Calu3 (cell line): Measurements from ENCODE around the gene FBH1. TPM values are rescaled to one million over a fixed set of nuclear protein-coding genes. Genes with fewer than 3 reads are reported as not detected.

Experiments
- BruUV-seq: library from RNA; stranded (reverse); fragments of 400-500 nt; replicated peaks from 2 replicates; lab custom pipeline; 2021; lab: Mats Ljungman, UMichigan
- CTCF ChIA-PET: fragments of 300-600 bp; sonication (Branson Sonifier 250); formaldehyde crosslinking; loops from one replicate; lab custom pipeline; 2022; ENCODE audit warnings: antibody characterized with exemption; lab: Charles Lee
- DNase-seq: peaks from one replicate; pipeline ENCODE4 v3.0.0; 2022
- H3K27ac Mint-ChIP-seq: one replicate; pipeline ENCODE4 v1.8.0; 2022; ENCODE audit warnings: mixed read lengths; ENCODE audit not compliant: unreplicated experiment
- H3K27me3 Mint-ChIP-seq: one replicate; pipeline ENCODE4 v1.8.0; 2022; ENCODE audit warnings: mixed read lengths; ENCODE audit not compliant: unreplicated experiment
- H3K36me3 Mint-ChIP-seq: one replicate; pipeline ENCODE4 v1.8.0; 2022; ENCODE audit warnings: mild to moderate bottlenecking, moderate library complexity, mixed read lengths; ENCODE audit not compliant: insufficient read depth, unreplicated experiment
- H3K4me1 Mint-ChIP-seq: one replicate; pipeline ENCODE4 v1.8.0; 2022; ENCODE audit warnings: mild to moderate bottlenecking, low read depth, mixed read lengths; ENCODE audit not compliant: unreplicated experiment
- H3K4me3 Mint-ChIP-seq: one replicate; pipeline ENCODE4 v1.8.0; 2022; ENCODE audit warnings: mild to moderate bottlenecking, low read depth, moderate library complexity, mixed read lengths; ENCODE audit not compliant: unreplicated experiment
- H3K9me3 Mint-ChIP-seq: one replicate; pipeline ENCODE4 v1.8.0; 2022; ENCODE audit warnings: low read depth, mixed read lengths; ENCODE audit not compliant: unreplicated experiment
- CTCF ChIP-seq: fragments of 200-600 bp; IDR thresholded peaks from one replicate; pipeline ENCODE4 v1.8.0; 2022; ENCODE audit warnings: antibody characterized with exemption; ENCODE audit not compliant: unreplicated experiment
- intact Hi-C: fragments of 100-400 bp; cut with micrococcal nuclease; formaldehyde crosslinking; loops from one replicate; pipeline ENCODE4 v1.10.0; 2022; ENCODE audit not compliant: unreplicated experiment
- total RNA-seq: library from RNA; stranded (reverse); gene quantifications from 2 replicates; pipeline ENCODE4 v1.2.3, GENCODE V29; 2022

FBH1 gene
- total RNA-seq, 1 experiment from 2014 or later = 79.4 TPM

- BruUV-seq = no TSS peak
- no peaks in the 10 kb centered on the region for H3K27me3 Mint-ChIP-seq
- peaks cover 39% of the 10 kb centered on the region for H3K36me3 Mint-ChIP-seq
- no peak for DNase-seq
- TF ChIP-seq CTCF = no peak
- no peak overlapping the region for H3K4me3 Mint-ChIP-seq
- H3K27ac Mint-ChIP-seq = no peak overlapping the region
- CTCF ChIA-PET = no interaction called here
- peaks cover 12% of the 10 kb centered on the region for H3K4me1 Mint-ChIP-seq
- intact Hi-C loops = no loop called here
- H3K9me3 Mint-ChIP-seq = no peaks in the 10 kb centered on the region
Observed at GRCh38 chr10:5885619-5886018, 4.4 kb upstream of the FBH1 start.

- Mint-ChIP-seq H3K27ac (no peak overlapping the region), H3K9me3 (no peaks in the 10 kb centered on the region), H3K27me3 (no peaks in the 10 kb centered on the region), H3K4me1 (peaks cover 26% of the 10 kb centered on the region), H3K36me3 (peaks cover 40% of the 10 kb centered on the region), H3K4me3 (no peak overlapping the region)
- no peak for TF ChIP-seq CTCF
- intact Hi-C loops = no loop called here
- CTCF ChIA-PET = interaction anchor here (0.7 kb wide), 2 partner anchors 78 to 275 kb away, joined by 3 read pairs; no protein-coding TSS in a partner anchor
- BruUV-seq = no TSS peak
- no peak for DNase-seq
Observed at GRCh38 chr10:5887029-5887428, 3.0 kb upstream of the FBH1 start.

GRCh38 chr10:5887641-5888040, 2.4 kb upstream of the FBH1 start:
- H3K4me1 Mint-ChIP-seq = peaks cover 32% of the 10 kb centered on the region
- H3K27me3 Mint-ChIP-seq = no peaks in the 10 kb centered on the region
- TF ChIP-seq CTCF = no peak
- peaks cover 39% of the 10 kb centered on the region for H3K36me3 Mint-ChIP-seq
- no peak overlapping the region for H3K27ac Mint-ChIP-seq
- DNase-seq = no peak
- no peak overlapping the region for H3K4me3 Mint-ChIP-seq
- CTCF ChIA-PET = interaction anchor here (0.7 kb wide), 1 partner anchor 275 kb away, joined by 3 read pairs; no protein-coding TSS in a partner anchor
- BruUV-seq = TSS peak; percentile 22
- intact Hi-C loops = no loop called here
- H3K9me3 Mint-ChIP-seq = no peaks in the 10 kb centered on the region

- Mint-ChIP-seq H3K4me1 (peaks cover 39% of the 10 kb centered on the region), H3K4me3 (peak overlapping the region; percentile 82), H3K27ac (peak overlapping the region; percentile 76), H3K27me3 (no peaks in the 10 kb centered on the region), H3K9me3 (no peaks in the 10 kb centered on the region), H3K36me3 (peaks cover 41% of the 10 kb centered on the region)
- TF ChIP-seq CTCF = no peak
- intact Hi-C loops = no loop called here
- no TSS peak for BruUV-seq
- CTCF ChIA-PET = no interaction called here
- no peak for DNase-seq
Observed at GRCh38 chr10:5888351-5888750, 1.7 kb upstream of the FBH1 start.
